Type B pancreatic cell (in vitro differentiated cells): Measurements from ENCODE around the gene TIPARP. TPM values are rescaled to one million over a fixed set of nuclear protein-coding genes. Genes with fewer than 3 reads are reported as not detected.
A peak's percentile ranks its signal among the peaks of the same experiment; 100 is the strongest.

ENCODE experiments used
- DNase-seq: peaks from one replicate; pipeline ENCODE4 v3.0.0; 2021; ENCODE audit warnings: mixed read lengths; ENCODE audit not compliant: unreplicated experiment; ENCODE audit errors: extremely low spot score
- H3K27ac Mint-ChIP-seq: 2 replicates; pipeline ENCODE4 v1.8.0; 2021; ENCODE audit warnings: mild to moderate bottlenecking, mixed read lengths
- H3K27me3 Mint-ChIP-seq: 2 replicates; pipeline ENCODE4 v1.8.0; 2021; ENCODE audit warnings: mixed read lengths
- H3K36me3 Mint-ChIP-seq: 2 replicates; pipeline ENCODE4 v1.8.0; 2021; ENCODE audit warnings: mixed read lengths
- H3K4me1 Mint-ChIP-seq: one replicate; pipeline ENCODE4 v1.8.0; 2021; ENCODE audit warnings: mixed read lengths; ENCODE audit not compliant: unreplicated experiment
- H3K4me3 Mint-ChIP-seq: 2 replicates; pipeline ENCODE4 v1.8.0; 2021; ENCODE audit warnings: mild to moderate bottlenecking, mixed read lengths
- H3K9me3 Mint-ChIP-seq: 2 replicates; pipeline ENCODE4 v1.8.0; 2021; ENCODE audit warnings: mixed read lengths
- CTCF ChIP-seq: fragments of 200-600 bp; sonication (generic); conservative IDR thresholded peaks from 2 replicates; pipeline ENCODE4 v1.5.0; 2021; ENCODE audit warnings: antibody characterized with exemption, mild to moderate bottlenecking
- total RNA-seq: library from RNA; stranded (reverse); gene quantifications from 2 replicates; pipeline ENCODE4 v1.2.1, GENCODE V29; 2021; ENCODE audit warnings: low replicate concordance

TIPARP gene
- total RNA-seq, 1 donor from 2014 or later: 37.5 TPM

GRCh38 chr3:156665291-156665690 lies 9.1 kb upstream of the TIPARP start:
- Mint-ChIP-seq H3K27ac (no peak overlapping the region), H3K27me3 (no peaks in the 10 kb centered on the region), H3K4me3 (no peak overlapping the region), H3K9me3 (peaks cover 4% of the 10 kb centered on the region), H3K4me1 (peaks cover 24% of the 10 kb centered on the region), H3K36me3 (no peaks in the 10 kb centered on the region)
- no peak for TF ChIP-seq CTCF
- no peak for DNase-seq

GRCh38 chr3:156666073-156666472 lies 8.3 kb upstream of the TIPARP start:
- no peaks in the 10 kb centered on the region for H3K27me3 Mint-ChIP-seq
- H3K27ac Mint-ChIP-seq: no peak overlapping the region
- no peaks in the 10 kb centered on the region for H3K36me3 Mint-ChIP-seq
- no peak for DNase-seq
- no peak for TF ChIP-seq CTCF
- H3K9me3 Mint-ChIP-seq: peaks cover 4% of the 10 kb centered on the region
- H3K4me1 Mint-ChIP-seq: peaks cover 24% of the 10 kb centered on the region
- H3K4me3 Mint-ChIP-seq: no peak overlapping the region

- Mint-ChIP-seq H3K27me3 (no peaks in the 10 kb centered on the region), H3K4me3 (no peak overlapping the region), H3K27ac (no peak overlapping the region), H3K4me1 (peaks cover 24% of the 10 kb centered on the region), H3K36me3 (no peaks in the 10 kb centered on the region), H3K9me3 (peaks cover 4% of the 10 kb centered on the region)
- no peak for TF ChIP-seq CTCF
- DNase-seq: no peak
These were observed 6.2 kb upstream of the TIPARP start for GRCh38 chr3:156668073-156668763.

- no peak for TF ChIP-seq CTCF
- H3K36me3 Mint-ChIP-seq: no peaks in the 10 kb centered on the region
- H3K4me1 Mint-ChIP-seq: peaks cover 19% of the 10 kb centered on the region
- no peak for DNase-seq
- no peaks in the 10 kb centered on the region for H3K27me3 Mint-ChIP-seq
- H3K27ac Mint-ChIP-seq: no peak overlapping the region
- no peaks in the 10 kb centered on the region for H3K9me3 Mint-ChIP-seq
- no peak overlapping the region for H3K4me3 Mint-ChIP-seq
These were observed 4.3 kb upstream of the TIPARP start for GRCh38 chr3:156670077-156670476.

- Mint-ChIP-seq H3K9me3 (no peaks in the 10 kb centered on the region), H3K4me1 (peaks cover 13% of the 10 kb centered on the region), H3K27me3 (no peaks in the 10 kb centered on the region), H3K4me3 (no peak overlapping the region), H3K36me3 (no peaks in the 10 kb centered on the region), H3K27ac (no peak overlapping the region)
- no peak for DNase-seq
- TF ChIP-seq CTCF: no peak
These were observed 3.7 kb upstream of the TIPARP start for GRCh38 chr3:156670652-156671051.

- no peaks in the 10 kb centered on the region for H3K9me3 Mint-ChIP-seq
- no peaks in the 10 kb centered on the region for H3K27me3 Mint-ChIP-seq
- H3K4me3 Mint-ChIP-seq: peak overlapping the region; percentile 97
- TF ChIP-seq CTCF: no peak
- peak overlapping the region; percentile 97 for H3K27ac Mint-ChIP-seq
- H3K4me1 Mint-ChIP-seq: peaks cover 21% of the 10 kb centered on the region
- no peak for DNase-seq
- H3K36me3 Mint-ChIP-seq: peaks cover 17% of the 10 kb centered on the region
These were observed 701 bp upstream of the TIPARP start for GRCh38 chr3:156673732-156674045.
